Measurements from ENCODE around the gene TRIM17.

The TRIM17 gene

GRCh38 chr1:228455715-228456114, 39.1 kb upstream of the TRIM17 start:
- H3K9me3 ChIP-seq (ENCODE audit: severe bottlenecking), result no peaks in the 10 kb centered on the region
- DNase-seq (ENCODE audit: low spot score) (no peak), ATAC-seq (ENCODE audit: low read depth) (no peak)
- no peaks in the 10 kb centered on the region for H3K36me3 ChIP-seq (ENCODE audit: low read depth)
- H3K4me3 ChIP-seq (ENCODE audit: severe bottlenecking), result peak overlapping the region; percentile 85
- H3K27me3 ChIP-seq (ENCODE audit: insufficient read depth, poor library complexity, severe bottlenecking), result no peaks in the 10 kb centered on the region
- peak; percentile 26 for TF ChIP-seq CTCF (IDR thresholded peaks at IDR 0.05; ENCODE audit: poor library complexity, severe bottlenecking)
- no peak overlapping the region for H3K27ac ChIP-seq (ENCODE audit: poor library complexity, severe bottlenecking)
- H3K4me1 ChIP-seq (ENCODE audit: insufficient read depth, poor library complexity, severe bottlenecking), result no peaks in the 10 kb centered on the region

- no peak for TF ChIP-seq CTCF (IDR thresholded peaks at IDR 0.05; ENCODE audit: poor library complexity, severe bottlenecking)
- H3K4me1 ChIP-seq (ENCODE audit: insufficient read depth, poor library complexity, severe bottlenecking), result no peaks in the 10 kb centered on the region
- no peaks in the 10 kb centered on the region for H3K36me3 ChIP-seq (ENCODE audit: low read depth)
- ATAC-seq (ENCODE audit: low read depth) (no peak), DNase-seq (ENCODE audit: low spot score) (no peak)
- H3K4me3 ChIP-seq (ENCODE audit: severe bottlenecking), result no peak overlapping the region
- H3K27me3 ChIP-seq (ENCODE audit: insufficient read depth, poor library complexity, severe bottlenecking), result no peaks in the 10 kb centered on the region
- no peaks in the 10 kb centered on the region for H3K9me3 ChIP-seq (ENCODE audit: severe bottlenecking)
- H3K27ac ChIP-seq (ENCODE audit: poor library complexity, severe bottlenecking), result no peak overlapping the region
Observed at GRCh38 chr1:228454238-228454637, 37.6 kb upstream of the TRIM17 start.

- Histone ChIP-seq H3K36me3 (ENCODE audit: low read depth) (no peaks in the 10 kb centered on the region), H3K4me1 (ENCODE audit: insufficient read depth, poor library complexity, severe bottlenecking) (no peaks in the 10 kb centered on the region), H3K27ac (ENCODE audit: poor library complexity, severe bottlenecking) (no peak overlapping the region), H3K27me3 (ENCODE audit: insufficient read depth, poor library complexity, severe bottlenecking) (no peaks in the 10 kb centered on the region), H3K4me3 (ENCODE audit: severe bottlenecking) (no peak overlapping the region), H3K9me3 (ENCODE audit: severe bottlenecking) (no peaks in the 10 kb centered on the region)
- ATAC-seq (ENCODE audit: low read depth) (no peak), DNase-seq (ENCODE audit: low spot score) (no peak)
- TF ChIP-seq CTCF (IDR thresholded peaks at IDR 0.05; ENCODE audit: poor library complexity, severe bottlenecking), result no peak
Observed at GRCh38 chr1:228453614-228454013, 37.0 kb upstream of the TRIM17 start.

- no peak for DNase-seq (ENCODE audit: low spot score)
- Histone ChIP-seq H3K4me1 (ENCODE audit: insufficient read depth, poor library complexity, severe bottlenecking) (no peaks in the 10 kb centered on the region), H3K4me3 (ENCODE audit: severe bottlenecking) (no peak overlapping the region), H3K27me3 (ENCODE audit: insufficient read depth, poor library complexity, severe bottlenecking) (no peaks in the 10 kb centered on the region), H3K36me3 (ENCODE audit: low read depth) (no peaks in the 10 kb centered on the region), H3K9me3 (ENCODE audit: severe bottlenecking) (no peaks in the 10 kb centered on the region), H3K27ac (ENCODE audit: poor library complexity, severe bottlenecking) (no peak overlapping the region)
- TF ChIP-seq CTCF (IDR thresholded peaks at IDR 0.05; ENCODE audit: poor library complexity, severe bottlenecking), result no peak
- ATAC-seq (ENCODE audit: low read depth), result no peak
Observed at GRCh38 chr1:228453022-228453560, 36.4 kb upstream of the TRIM17 start.

- Histone ChIP-seq H3K4me1 (ENCODE audit: insufficient read depth, poor library complexity, severe bottlenecking) (no peaks in the 10 kb centered on the region), H3K27ac (ENCODE audit: poor library complexity, severe bottlenecking) (no peak overlapping the region), H3K36me3 (ENCODE audit: low read depth) (no peaks in the 10 kb centered on the region), H3K27me3 (ENCODE audit: insufficient read depth, poor library complexity, severe bottlenecking) (no peaks in the 10 kb centered on the region), H3K9me3 (ENCODE audit: severe bottlenecking) (no peaks in the 10 kb centered on the region), H3K4me3 (ENCODE audit: severe bottlenecking) (no peak overlapping the region)
- DNase-seq (ENCODE audit: low spot score), result no peak
- TF ChIP-seq CTCF (IDR thresholded peaks at IDR 0.05; ENCODE audit: poor library complexity, severe bottlenecking), result no peak
- no peak for ATAC-seq (ENCODE audit: low read depth)
Observed at GRCh38 chr1:228452194-228453021, 35.7 kb upstream of the TRIM17 start.

All from RWPE2 (cell line).